ENCODE data around the gene LGR6. TPM values are rescaled to one million over a fixed set of nuclear protein-coding genes. Genes with fewer than 3 reads are reported as not detected.

LGR6 gene
- total and polyA plus RNA-seq, 10 of the 15 experiments (the other 5 are each of a cell fraction or from before 2014, with no cell fraction given): not detected

GRCh38 chr1:202367271-202367670 is 173.7 kb downstream of the LGR6 start:
- Histone ChIP-seq H3K36me3 (ENCODE audit: control insufficient read depth in 2 of 2, insufficient read depth in 2 of 2, low read length in 1 of 2) (no peaks in the 10 kb centered on the region), H3K4me3 (no peak overlapping the region), H3K27ac (ENCODE audit: control insufficient read depth, insufficient read depth) (no peak overlapping the region), H3K27me3 (replicated peaks in 1 of 2; ENCODE audit: control insufficient read depth in 2 of 2, insufficient read depth in 2 of 2, low read length in 1 of 2) (no peaks in the 10 kb centered on the region), H2AFZ (ENCODE audit: control insufficient read depth, low read depth, low read length) (no peak overlapping the region), H3K79me2 (ENCODE audit: control insufficient read depth, insufficient read depth, low read length) (no peaks in the 10 kb centered on the region), H3K9me3 (replicated peaks; ENCODE audit: control insufficient read depth, insufficient read depth, low read length) (no peaks in the 10 kb centered on the region), H3K4me2 (ENCODE audit: control insufficient read depth, insufficient read depth) (no peak overlapping the region), H3K4me1 (ENCODE audit: control insufficient read depth, insufficient read depth, low read length) (no peaks in the 10 kb centered on the region), H3K9ac (ENCODE audit: control insufficient read depth, insufficient read depth, low read length) (no peak overlapping the region), H4K20me1 (ENCODE audit: control insufficient read depth, insufficient read depth) (no peaks in the 10 kb centered on the region)
- POLR2A ChIA-PET: no interaction called here
- TF ChIP-seq GABPA (IDR thresholded peaks at IDR 0.05; ENCODE audit: low read depth): no peak
- TF ChIP-seq ZNF24 (IDR thresholded peaks at IDR 0.05): no peak
- no peak for TF ChIP-seq BCLAF1 (IDR thresholded peaks at IDR 0.05)
- no peak for TF ChIP-seq BHLHE40 (IDR thresholded peaks at IDR 0.05; ENCODE audit: borderline replicate concordance in 1 of 2, low read depth in 2 of 2, low read length in 1 of 2)
- no peak for TF ChIP-seq POU2F2 (IDR thresholded peaks at IDR 0.05; ENCODE audit: borderline replicate concordance, low read depth, low read length)
- TF ChIP-seq ZBTB40 (IDR thresholded peaks at IDR 0.05; ENCODE audit: borderline replicate concordance): no peak
- no peak for TF ChIP-seq FOXM1 (IDR thresholded peaks at IDR 0.05; ENCODE audit: low read depth, low read length)
- TF ChIP-seq TARDBP (IDR thresholded peaks at IDR 0.05; ENCODE audit: borderline replicate concordance): no peak
- TF ChIP-seq USF1 (IDR thresholded peaks at IDR 0.05; ENCODE audit: borderline replicate concordance, extremely low read length, insufficient read depth, low read depth, low read length): no peak
- no peak for TF ChIP-seq SMAD1 (IDR thresholded peaks at IDR 0.05; ENCODE audit: low read depth, partially characterized antibody)
- no peak for TF ChIP-seq MEF2A (IDR thresholded peaks at IDR 0.05; ENCODE audit: insufficient read depth, low read depth, low read length)
- no peak for TF ChIP-seq RCOR1 (conservative IDR thresholded peaks at IDR 0.05; ENCODE audit: low read depth, low read length)
- no peak for TF ChIP-seq JUND (IDR thresholded peaks at IDR 0.05; ENCODE audit: low read depth, low read length)
- TF ChIP-seq POLR2A (IDR thresholded peaks at IDR 0.05; ENCODE audit: low read depth, low read length): no peak
- no peak for TF ChIP-seq IRF5 (IDR thresholded peaks at IDR 0.05; ENCODE audit: borderline replicate concordance)
- in situ Hi-C loops (cut with MboI) (no loop called here), intact Hi-C loops (cut with micrococcal nuclease; ENCODE audit: unreplicated experiment) (no loop called here)
- ATAC-seq: no peak
- CTCF ChIA-PET: no interaction called here
- no peak for DNase-seq (ENCODE audit: low read depth, low spot score)
- no TSS peak for BruUV-seq (replicated peaks)
- no peak for FAIRE-seq
- WGBS (ENCODE audit: insufficient coverage, insufficient replicate concordance, low lambda C conversion rate, missing lambda C conversion rate): 100% methylated on average over 1 of the region's 1 CpG
- SMC1A ChIA-PET (ENCODE audit: uncharacterized antibody, unreplicated experiment): interaction anchor here (1.0 kb wide), 1 partner anchor 17 kb away, joined by 3 read pairs; no protein-coding TSS in a partner anchor
- RAD21 ChIA-PET (ENCODE audit: unreplicated experiment): interaction anchor here (1.0 kb wide), 1 partner anchor 17 kb away, joined by 3 read pairs; no protein-coding TSS in a partner anchor
